ENCODE results near the gene KRT23. TPM values are rescaled to one million over a fixed set of nuclear protein-coding genes. Genes with fewer than 3 reads are reported as not detected.

Gene KRT23
- total and polyA plus RNA-seq, 2 experiments from 2014 or later: not detected

- no peak for TF ChIP-seq ZNF462 (CRISPR knock-in tag; IDR thresholded peaks at IDR 0.05)
These were observed 49.5 kb upstream of the KRT23 start (continued) for GRCh38 chr17:40986920-40987319.

- no peak within 1 kb of the TSS for H3K4me3 Mint-ChIP-seq
- Histone ChIP-seq H3K27ac (ENCODE audit: low read depth) (no peak within 1 kb of the TSS), H3K9me2 (ENCODE audit: insufficient read depth) (no peaks in the 10 kb centered on the region), H3K4me3 (no peak within 1 kb of the TSS), H3K36me3 (ENCODE audit: insufficient read depth) (no peaks in the 10 kb centered on the region), H3K4me2 (no peak within 1 kb of the TSS), H3F3A (replicated peaks; ENCODE audit: low read depth) (no peaks in the 10 kb centered on the region), H3K4me1 (ENCODE audit: insufficient read depth) (0 out of 2 replicates have a peak, but pooled peaks cover 3% of the 10 kb centered on the region), H4K20me1 (replicated peaks; ENCODE audit: insufficient read depth) (no peaks in the 10 kb centered on the region), H2AFZ (peak within 1 kb of the TSS; percentile 52; the same call in 1 of the 2 replicates), H3K79me2 (replicated peaks; ENCODE audit: insufficient read depth) (no peaks in the 10 kb centered on the region), H3K27me3 (ENCODE audit: insufficient read depth) (no peaks in the 10 kb centered on the region)
- no peaks in the 10 kb centered on the region for H3K36me3 Mint-ChIP-seq (ENCODE audit: low read depth)
- TF ChIP-seq JUNB (IDR thresholded peaks at IDR 0.05; ENCODE audit: unreplicated experiment): no peak
- no peak for TF ChIP-seq POLR2AphosphoS5 (IDR thresholded peaks at IDR 0.05; ENCODE audit: low read depth)
- TF ChIP-seq REST (IDR thresholded peaks at IDR 0.05; ENCODE audit: unreplicated experiment): no peak
- TF ChIP-seq NANOG (IDR thresholded peaks at IDR 0.05; ENCODE audit: borderline replicate concordance): no peak
- no peak for TF ChIP-seq ZNF331 (CRISPR knock-in tag; IDR thresholded peaks at IDR 0.05; ENCODE audit: low read depth)
- DNase-seq (ENCODE audit: low spot score) (no peak), ATAC-seq (no peak)
- peaks cover 9% of the 10 kb centered on the region for H3K27me3 Mint-ChIP-seq (ENCODE audit: insufficient read depth, low read depth, poor library complexity)
- H3K4me1 Mint-ChIP-seq: peaks cover 11% of the 10 kb centered on the region; the same call in 2 of the 3 replicates
- no peak within 1 kb of the TSS for H3K27ac Mint-ChIP-seq
- no peaks in the 10 kb centered on the region for H3K9me3 Mint-ChIP-seq
These were observed 46.8 kb upstream of the KRT23 start, which contains the start of gene KRT40 for GRCh38 chr17:40984226-40984625. Gene KRT40, minus strand, starts transcription at chr17:40984326. Its CDS starts 53 bp downstream, at chr17:40984273.

Data from GM23338 (cell line).